Psoas muscle (tissue), 8 donors: Measurements from ENCODE around the gene PSMF1. TPM values are rescaled to one million over a fixed set of nuclear protein-coding genes. Genes with fewer than 3 reads are reported as not detected.

Source experiments
- ATAC-seq, 4 donors: fragments of 200-7000 bp; cut with Tn5 transposase; one replicate each; pipeline ENCODE4 v1.9.1; 2020; ENCODE audit warnings: moderate library complexity in 3 of 4, mild to moderate bottlenecking in 2 of 4
- DNase-seq, 2 donors: peaks; one replicate each; pipeline ENCODE4 v3.0.0-alpha.2; 2020
- H3K27ac ChIP-seq: fragments of 200-600 bp; one replicate; pipeline ENCODE4 v1.8.0; 2022
- H3K27me3 ChIP-seq, 3 donors: fragments of 200-600 bp in 1 of 3; one replicate each; pipeline versions ENCODE4 v1.6.1 to v1.8.0; 2013 to 2022; ENCODE audit warnings: low read length in 2 of 3, mild to moderate bottlenecking in 2 of 3, moderate library complexity in 1 of 3; ENCODE audit not compliant: insufficient read depth in 3 of 3
- H3K36me3 ChIP-seq, 2 donors: fragments of 200-600 bp in 1 of 2; one replicate each; pipeline versions ENCODE4 v1.6.1 to v1.8.0; 2013 to 2022; ENCODE audit warnings: low read depth in 1 of 2, mild to moderate bottlenecking in 1 of 2, moderate library complexity in 1 of 2; ENCODE audit not compliant: insufficient read depth in 1 of 2
- H3K4me1 ChIP-seq: fragments of 200-600 bp; one replicate; pipeline ENCODE4 v1.8.0; 2022
- H3K4me3 ChIP-seq: fragments of 200-600 bp; one replicate; pipeline ENCODE4 v1.8.0; 2022; ENCODE audit warnings: mild to moderate bottlenecking
- H3K9me3 ChIP-seq: fragments of 200-600 bp; one replicate; pipeline ENCODE4 v1.8.0; 2022
- WGBS, 3 donors: extraction: QIAGEN DNeasy Blood & Tissue Kit; methylation state at CpG; one replicate each; pipeline versions ENCODE4 v1.1.6 to v1.1.7; 2013; 5-methylcytosine and 5-hydroxymethylcytosine counted together
- intact Hi-C, 2 donors: fragments of 100-400 bp; cut with DNase I; formaldehyde crosslinking; loops; one replicate each; pipeline versions ENCODE4 v1.11.0 to v1.14.2; 2022
- polyA plus RNA-seq, 3 donors: library from polyadenylated mRNA; stranded (reverse); fragments of 200-250 nt; gene quantifications; one replicate each; pipeline ENCODE4 v1.2.3, GENCODE V29; 2013
- total RNA-seq, 4 donors: library from RNA; stranded (reverse); fragmentation: NEBNext Ultra II Directional in 2 of 4; extraction: Animal tissue kit (Norgen Biotek cat#: 25700) in 2 of 4; gene quantifications; one replicate each; pipeline versions ENCODE4 v1.2.1 to v1.2.4, GENCODE V29; 2021 to 2023
- TF ChIP-seq, protein P1 (sequence below): fragments of 200-600 bp; IDR thresholded peaks from one replicate; pipeline ENCODE4 v1.8.0; 2022; ENCODE audit warnings: antibody characterized with exemption
- donor health status: healthy with polysubstance abuse.
- donor health status: DM: no; HTN: no; CAD: no; lungs with moderate emphysema.
- donor health status: Bipolar disorder and iron deficiency.
- donor health status: healthy.
- donor health status: DM: yes; HTN: yes; CAD: no.
- donor health status: DM: no; HTN: no; CAD: no.
- donor health status: DM: no; HTN: no; CAD: no.
- donor health status: DM: yes; HTN: yes; CAD: no.

PSMF1 gene
- total and polyA plus RNA-seq, 7 donors, result 81.0 to 159 (median 137) TPM

DNA sequence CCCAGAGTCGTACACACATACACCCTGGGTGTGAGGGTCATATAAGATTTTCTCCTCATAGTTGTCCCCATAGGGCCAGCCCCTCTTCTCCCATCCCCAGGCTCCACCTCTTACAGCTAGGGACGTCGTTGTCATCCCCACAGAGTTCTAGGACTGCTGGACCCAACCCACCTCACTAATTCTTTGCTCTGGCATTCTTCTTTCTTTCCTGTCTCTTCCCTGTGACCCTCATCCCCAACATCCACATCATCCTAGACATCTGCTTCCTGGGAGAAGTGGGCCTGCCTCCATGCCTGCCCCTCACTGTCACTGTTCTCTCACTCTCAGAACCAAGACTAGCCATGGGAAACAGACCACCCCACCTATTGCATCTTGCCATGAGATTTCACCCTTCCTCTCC lies 1.1 kb downstream of the PSMF1 start:
- DNase-seq, result no peak
- no peaks in the 10 kb centered on the region for H3K9me3 ChIP-seq
- H3K4me3 ChIP-seq, result peak overlapping the region; percentile 98
- TF ChIP-seq, protein P1, sequence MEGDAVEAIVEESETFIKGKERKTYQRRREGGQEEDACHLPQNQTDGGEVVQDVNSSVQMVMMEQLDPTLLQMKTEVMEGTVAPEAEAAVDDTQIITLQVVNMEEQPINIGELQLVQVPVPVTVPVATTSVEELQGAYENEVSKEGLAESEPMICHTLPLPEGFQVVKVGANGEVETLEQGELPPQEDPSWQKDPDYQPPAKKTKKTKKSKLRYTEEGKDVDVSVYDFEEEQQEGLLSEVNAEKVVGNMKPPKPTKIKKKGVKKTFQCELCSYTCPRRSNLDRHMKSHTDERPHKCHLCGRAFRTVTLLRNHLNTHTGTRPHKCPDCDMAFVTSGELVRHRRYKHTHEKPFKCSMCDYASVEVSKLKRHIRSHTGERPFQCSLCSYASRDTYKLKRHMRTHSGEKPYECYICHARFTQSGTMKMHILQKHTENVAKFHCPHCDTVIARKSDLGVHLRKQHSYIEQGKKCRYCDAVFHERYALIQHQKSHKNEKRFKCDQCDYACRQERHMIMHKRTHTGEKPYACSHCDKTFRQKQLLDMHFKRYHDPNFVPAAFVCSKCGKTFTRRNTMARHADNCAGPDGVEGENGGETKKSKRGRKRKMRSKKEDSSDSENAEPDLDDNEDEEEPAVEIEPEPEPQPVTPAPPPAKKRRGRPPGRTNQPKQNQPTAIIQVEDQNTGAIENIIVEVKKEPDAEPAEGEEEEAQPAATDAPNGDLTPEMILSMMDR, result no peak
- ATAC-seq, result no peak
- peak overlapping the region; percentile 85 for H3K27ac ChIP-seq
- H3K4me1 ChIP-seq, result peaks cover 60% of the 10 kb centered on the region
- H3K36me3 ChIP-seq, result peaks cover 0 to 14% of the 10 kb centered on the region in 2 donors
- H3K27me3 ChIP-seq, result no peaks in the 10 kb centered on the region
- intact Hi-C loops, result loop anchor here (5.0 to 10.0 kb wide), 3 partner anchors 273 to 348 kb away; partner anchors contain the start of genes NSFL1C (in 2 of the 2) and FKBP1A (in 1 of the 2)
- WGBS, 3 donors, result 19 to 31% (median 20%) methylated on average over 3 of the region's 3 CpGs

DNA sequence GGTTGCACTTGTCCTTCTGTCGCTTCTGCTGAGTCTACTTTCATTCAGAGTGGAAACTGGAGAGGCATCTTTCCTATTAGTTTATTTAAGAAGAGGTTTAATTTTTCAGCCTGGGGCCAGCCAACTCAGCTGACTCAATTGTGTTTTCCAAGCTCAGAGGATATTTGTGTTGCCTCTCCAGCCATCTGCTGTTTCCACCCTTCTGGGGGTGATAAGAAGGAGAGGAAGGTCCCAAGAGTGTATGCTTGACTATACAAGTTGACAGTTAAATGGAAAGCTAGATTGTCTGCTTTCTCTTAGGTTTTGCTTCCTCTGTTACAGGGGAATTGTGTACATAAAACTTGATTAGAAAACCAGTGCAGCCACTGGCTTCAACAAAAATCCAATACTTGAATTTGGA lies 3.0 kb downstream of the PSMF1 start:
- H3K9me3 ChIP-seq, result no peaks in the 10 kb centered on the region
- DNase-seq, result no peak
- peaks cover 2 to 26% of the 10 kb centered on the region in 2 donors for H3K36me3 ChIP-seq
- TF ChIP-seq, protein P1, result no peak
- peaks cover 64% of the 10 kb centered on the region for H3K4me1 ChIP-seq
- intact Hi-C loops, result loop anchor here in 1 of 2 donors (5.0 kb wide), 1 partner anchor 91 kb away; no protein-coding TSS in a partner anchor
- no peaks in the 10 kb centered on the region for H3K27me3 ChIP-seq
- ATAC-seq, result no peak
- H3K27ac ChIP-seq, result peak overlapping the region; percentile 64
- H3K4me3 ChIP-seq, result peak overlapping the region; percentile 98
- WGBS, 3 donors, result 34 to 55% (median 45%) methylated on average over 1 of the region's 1 CpG

DNA sequence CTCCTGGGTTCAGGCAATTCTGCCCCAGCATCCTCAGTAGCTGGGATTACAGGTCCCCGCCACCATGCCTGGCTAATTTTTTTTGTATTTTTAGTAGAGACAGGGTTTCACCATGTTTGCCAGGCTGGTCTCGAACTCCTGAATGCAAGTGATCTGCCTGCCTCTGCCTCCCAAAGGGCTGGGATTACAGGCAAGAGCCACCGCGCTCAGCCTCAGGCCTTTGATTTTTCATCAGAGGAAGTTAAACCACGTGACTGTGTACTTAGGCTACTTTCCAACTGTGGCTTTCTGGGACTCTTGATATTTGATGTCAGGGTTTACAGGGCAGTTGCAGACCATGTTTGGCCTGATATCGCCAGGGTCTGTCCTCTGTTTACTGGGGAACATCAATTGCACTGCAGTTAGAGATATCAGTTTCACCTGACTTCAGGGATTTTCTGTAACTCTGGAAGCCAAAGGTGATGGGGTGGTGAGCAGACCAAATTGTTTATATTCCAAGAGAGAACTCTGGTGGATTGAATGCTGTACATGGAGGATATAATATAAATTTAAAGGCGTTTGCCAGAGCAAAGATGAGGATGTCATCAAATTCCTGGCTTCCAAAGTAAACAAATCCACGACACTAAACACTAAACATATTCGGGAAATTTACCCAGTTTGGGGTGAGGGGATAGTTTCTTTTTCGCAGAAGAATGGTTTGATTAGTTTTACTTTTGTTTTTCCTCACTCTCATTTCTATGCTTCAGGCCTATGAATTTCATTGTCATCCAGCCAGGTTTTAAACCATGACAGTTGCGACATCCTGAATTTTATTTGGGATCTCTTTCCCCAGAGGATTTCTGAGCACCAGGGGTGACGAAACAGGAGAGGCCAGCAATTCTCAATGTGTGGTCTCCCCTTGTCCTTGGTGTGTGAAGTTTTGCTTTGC lies 4.2 kb downstream of the PSMF1 start:
- peak in 3 of 4 donors; percentile 20 to 44 (median 37) for ATAC-seq
- no peaks in the 10 kb centered on the region for H3K9me3 ChIP-seq
- TF ChIP-seq, protein P1, result no peak
- no peaks in the 10 kb centered on the region for H3K27me3 ChIP-seq
- H3K27ac ChIP-seq, result peak overlapping the region; percentile 64
- DNase-seq, result peak; percentile 31 to 59
- intact Hi-C loops, result loop anchor here in 1 of 2 donors (5.0 kb wide), 1 partner anchor 90 kb away; no protein-coding TSS in a partner anchor
- H3K4me3 ChIP-seq, result peak overlapping the region; percentile 98
- peaks cover 61% of the 10 kb centered on the region for H3K4me1 ChIP-seq
- WGBS, 3 donors, result 21 to 50% (median 25%) methylated on average over 12 of the region's 12 CpGs
- peaks cover 6 to 38% of the 10 kb centered on the region in 2 donors for H3K36me3 ChIP-seq

DNA sequence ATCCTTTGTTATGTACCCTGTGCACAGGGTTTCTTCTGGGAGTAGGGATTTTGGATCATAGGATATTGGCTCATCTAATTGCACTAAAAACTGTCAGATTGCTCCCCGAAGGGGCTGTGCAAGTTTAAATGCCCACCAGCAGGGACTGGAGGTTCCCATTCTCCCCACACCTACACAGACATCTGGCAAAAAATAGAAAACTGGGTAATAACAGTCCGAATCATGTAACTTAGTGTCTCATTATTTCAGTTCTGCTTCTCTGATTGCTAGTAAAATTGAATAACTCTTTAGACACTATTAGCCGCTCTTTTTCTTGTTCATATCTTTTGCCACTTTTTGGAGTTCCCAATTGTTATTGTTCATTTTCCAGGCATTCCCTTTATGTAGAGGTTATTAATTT lies 5.3 kb downstream of the PSMF1 start:
- no peaks in the 10 kb centered on the region for H3K27me3 ChIP-seq
- no peaks in the 10 kb centered on the region for H3K9me3 ChIP-seq
- peak overlapping the region; percentile 19 for H3K27ac ChIP-seq
- WGBS, 3 donors, result 83 to 87% (median 86%) methylated on average over 3 of the region's 3 CpGs
- ATAC-seq (no peak), DNase-seq (no peak)
- H3K4me3 ChIP-seq, result no peak overlapping the region
- H3K36me3 ChIP-seq, result peaks cover 7 to 48% of the 10 kb centered on the region in 2 donors
- intact Hi-C loops, result loop anchor here in 1 of 2 donors (5.0 kb wide), 1 partner anchor 89 kb away; no protein-coding TSS in a partner anchor
- TF ChIP-seq, protein P1, result no peak
- peaks cover 57% of the 10 kb centered on the region for H3K4me1 ChIP-seq
